H1 (cell line): ENCODE data around the gene PLCL1. TPM values are rescaled to one million over a fixed set of nuclear protein-coding genes. Genes with fewer than 3 reads are reported as not detected.

Source experiments
- CTCF ChIA-PET: fragments of 300-600 bp; sonication (Branson Sonifier 250); formaldehyde crosslinking; loops from one replicate; lab custom pipeline; 2021; ENCODE audit not compliant: partially characterized antibody; lab: Charles Lee
- POLR2A ChIA-PET: fragments of 300-600 bp; sonication (Branson Sonifier 250); formaldehyde crosslinking; loops from one replicate; lab custom pipeline; 2021; ENCODE audit warnings: inconsistent platforms; ENCODE audit not compliant: partially characterized antibody; lab: Charles Lee
- DNase-seq, 2 experiments: peaks; one replicate each; pipeline versions ENCODE4 v3.0.0 to v3.0.0-alpha.2; 2010 to 2022; ENCODE audit warnings: low spot score in 2 of 2, low read depth in 1 of 2, mixed read lengths in 1 of 2
- FAIRE-seq: peaks from 2 replicates; lab custom pipeline; 2011; peaks lifted over from hg19 to GRCh38; lab: Jason Lieb, UNC
- H2AFZ ChIP-seq: 2 replicates; pipeline ENCODE4 v1.8.1; 2012; ENCODE audit warnings: low read length, inconsistent platforms
- H2AK5ac ChIP-seq: 2 replicates; pipeline ENCODE4 v1.6.1; 2013; ENCODE audit warnings: low read depth, low read length
- H2BK120ac ChIP-seq: replicated peaks from 2 replicates; pipeline ENCODE3; 2013; ENCODE audit warnings: low read depth, low read length, inconsistent platforms
- H2BK12ac ChIP-seq: 2 replicates; pipeline ENCODE4 v1.6.1; 2013; ENCODE audit warnings: low read depth, low read length
- H2BK15ac ChIP-seq: 2 replicates; pipeline ENCODE4 v1.6.1; 2013; ENCODE audit warnings: low read length
- H2BK20ac ChIP-seq: 2 replicates; pipeline ENCODE4 v1.6.1; 2013; ENCODE audit warnings: low read length
- H2BK5ac ChIP-seq: 2 replicates; pipeline ENCODE4 v1.6.1; 2013; ENCODE audit warnings: low read depth, low read length
- H3K14ac ChIP-seq: 2 replicates; pipeline ENCODE4 v1.6.1; 2013; ENCODE audit warnings: inconsistent platforms; ENCODE audit not compliant: insufficient read length
- H3K18ac ChIP-seq: 2 replicates; pipeline ENCODE4 v1.6.1; 2013; ENCODE audit warnings: low read length; ENCODE audit errors: extremely low read depth
- H3K23ac ChIP-seq: 2 replicates; pipeline ENCODE4 v1.6.1; 2013; ENCODE audit warnings: inconsistent platforms; ENCODE audit not compliant: insufficient read length
- H3K23me2 ChIP-seq: 2 replicates; pipeline ENCODE4 v1.6.1; 2013; ENCODE audit warnings: low read depth, low read length
- H3K27ac ChIP-seq: 2 replicates; pipeline ENCODE4 v1.6.1; 2011; ENCODE audit warnings: low read depth, low read length, inconsistent platforms
- H3K27me3 ChIP-seq, 4 experiments: replicated peaks in 1 of 4; 1 replicate in 1 of 4; 2 replicates in 3 of 4; pipeline versions ENCODE4 v1.6.1 to v1.8.1; 2011 to 2013; ENCODE audit warnings: low read length in 3 of 4, mild to moderate bottlenecking in 3 of 4, inconsistent platforms in 2 of 4, mixed read lengths in 2 of 4, moderate library complexity in 1 of 4; ENCODE audit not compliant: control insufficient read depth in 3 of 4, insufficient read depth in 3 of 4; ENCODE audit errors: extremely low read depth in 1 of 4
- H3K36me3 ChIP-seq, 4 experiments: 2 replicates each; pipeline versions ENCODE4 v1.6.1 to v1.8.1; 2011 to 2013; ENCODE audit warnings: mild to moderate bottlenecking in 4 of 4, low read length in 3 of 4, moderate library complexity in 2 of 4, control low read depth in 1 of 4, inconsistent platforms in 1 of 4; ENCODE audit not compliant: insufficient read depth in 4 of 4, control insufficient read depth in 2 of 4
- H3K4ac ChIP-seq: replicated peaks from 2 replicates; pipeline ENCODE3; 2013; ENCODE audit warnings: low read length, low read depth, mixed read lengths, inconsistent platforms; ENCODE audit not compliant: insufficient read length
- H3K4me1 ChIP-seq, 4 experiments: replicated peaks in 1 of 4; 1 replicate in 1 of 4; 2 replicates in 3 of 4; pipeline versions ENCODE4 v1.6.1 to v1.8.1; 2011 to 2013; ENCODE audit warnings: low read length in 3 of 4, inconsistent platforms in 2 of 4, mixed read lengths in 1 of 4; ENCODE audit not compliant: insufficient read depth in 4 of 4, control insufficient read depth in 3 of 4
- H3K4me2 ChIP-seq, 2 experiments: 2 replicates each; pipeline versions ENCODE4 v1.6.1 to v1.8.1; 2011 to 2013; ENCODE audit warnings: low read depth in 2 of 2, low read length in 2 of 2, control low read depth in 1 of 2, inconsistent platforms in 1 of 2, mild to moderate bottlenecking in 1 of 2; ENCODE audit not compliant: insufficient read depth in 1 of 2
- H3K4me3 ChIP-seq, 4 experiments: fragments of 200-600, 300-600 bp in 1 of 4; sonication (generic), shearing (Covaris generic), sonication (Bioruptor Twin) in 1 of 4; 2 replicates each; pipeline versions ENCODE4 v1.5.1 to v1.8.1; 2011 to 2016; ENCODE audit warnings: low read length in 4 of 4, low read depth in 3 of 4, control low read depth in 2 of 4, inconsistent platforms in 2 of 4, mild to moderate bottlenecking in 2 of 4, mixed read lengths in 1 of 4, moderate library complexity in 1 of 4; ENCODE audit not compliant: insufficient read depth in 2 of 4; ENCODE audit errors: extremely low read depth in 1 of 4
- H3K56ac ChIP-seq: replicated peaks from 2 replicates; pipeline ENCODE3; 2013; ENCODE audit warnings: low read depth, mild to moderate bottlenecking, mixed read lengths, low read length, inconsistent platforms; ENCODE audit not compliant: insufficient read length
- H3K79me1 ChIP-seq: 2 replicates; pipeline ENCODE4 v1.6.1; 2013; ENCODE audit warnings: low read depth, low read length, control low read depth
- H3K79me2 ChIP-seq, 2 experiments: 2 replicates each; pipeline versions ENCODE4 v1.6.1 to v1.8.1; 2012 to 2013; ENCODE audit warnings: low read length in 2 of 2, mild to moderate bottlenecking in 2 of 2, inconsistent platforms in 1 of 2; ENCODE audit not compliant: insufficient read depth in 2 of 2, control insufficient read depth in 1 of 2
- H3K9ac ChIP-seq, 4 experiments: replicated peaks in 1 of 4; 1 replicate in 1 of 4; 2 replicates in 3 of 4; pipeline versions ENCODE4 v1.6.1 to v1.8.1; 2011 to 2013; ENCODE audit warnings: low read depth in 3 of 4, low read length in 3 of 4, control low read depth in 2 of 4, mild to moderate bottlenecking in 2 of 4, moderate library complexity in 2 of 4, inconsistent platforms in 1 of 4; ENCODE audit errors: extremely low read depth in 1 of 4
- H3K9me3 ChIP-seq, 2 experiments: 2 replicates each; pipeline versions ENCODE4 v1.6.1 to v1.8.1; 2012 to 2013; ENCODE audit warnings: mild to moderate bottlenecking in 2 of 2, moderate library complexity in 2 of 2, control low read depth in 1 of 2, inconsistent platforms in 1 of 2, low read depth in 1 of 2, low read length in 1 of 2, mixed read lengths in 1 of 2; ENCODE audit not compliant: insufficient read depth in 2 of 2
- H4K20me1 ChIP-seq, 2 experiments: replicated peaks in 1 of 2; 2 replicates each; pipeline versions ENCODE3 to v1.8.1; 2011 to 2013; ENCODE audit warnings: inconsistent platforms in 2 of 2, low read length in 2 of 2, mild to moderate bottlenecking in 1 of 2; ENCODE audit not compliant: insufficient read depth in 2 of 2, control insufficient read depth in 1 of 2
- H4K5ac ChIP-seq: 2 replicates; pipeline ENCODE4 v1.6.1; 2013; ENCODE audit warnings: low read length, low read depth, mixed read lengths, inconsistent platforms; ENCODE audit not compliant: insufficient read length
- H4K8ac ChIP-seq: 2 replicates; pipeline ENCODE4 v1.8.0; 2013; ENCODE audit warnings: mild to moderate bottlenecking, moderate library complexity, low read length, inconsistent platforms; ENCODE audit not compliant: insufficient read depth; ENCODE audit errors: extremely low read depth
- H4K91ac ChIP-seq: replicated peaks from 2 replicates; pipeline ENCODE3; 2013; ENCODE audit warnings: low read length, mixed read lengths, inconsistent platforms; ENCODE audit not compliant: insufficient read length
- ASH2L ChIP-seq: fragments of 200-600, 300-600 bp; sonication (generic); IDR thresholded peaks from one replicate; pipeline ENCODE4 v1.7.1; 2017; ENCODE audit warnings: low read length
- BRCA1 ChIP-seq: IDR thresholded peaks from 2 replicates; pipeline ENCODE4 v1.6.1; 2012; ENCODE audit warnings: low read depth, low read length, improper control_type of control experiment
- CTBP2 ChIP-seq: IDR thresholded peaks from 2 replicates; pipeline ENCODE4 v1.7.0; 2011; ENCODE audit warnings: borderline replicate concordance, mild to moderate bottlenecking, moderate library complexity, mixed read lengths, low read length; ENCODE audit not compliant: insufficient read depth, insufficient read length
- EGR1 ChIP-seq: IDR thresholded peaks from 2 replicates; pipeline ENCODE4 v1.6.1; 2011; ENCODE audit warnings: low read depth, low read length, borderline replicate concordance
- HDAC6 ChIP-seq: IDR thresholded peaks from one replicate; pipeline ENCODE4 v1.7.1; 2012; ENCODE audit warnings: low read depth, mild to moderate bottlenecking, inconsistent platforms, low read length, moderate library complexity
- NANOG ChIP-seq: IDR thresholded peaks from 2 replicates; pipeline ENCODE4 v1.6.1; 2011; ENCODE audit warnings: low read length, low read depth, mild to moderate bottlenecking, inconsistent platforms; ENCODE audit not compliant: insufficient read depth, poor library complexity, severe bottlenecking
- POLR2AphosphoS5 ChIP-seq: IDR thresholded peaks from 2 replicates; pipeline ENCODE4 v1.6.1; 2011; ENCODE audit warnings: low read depth, low read length
- SIX5 ChIP-seq: IDR thresholded peaks from 2 replicates; pipeline ENCODE4 v1.6.1; 2011; ENCODE audit warnings: mild to moderate bottlenecking, low read depth, low read length
- SP1 ChIP-seq: IDR thresholded peaks from 2 replicates; pipeline ENCODE4 v1.6.1; 2011; ENCODE audit warnings: low read depth, low read length
- TAF1 ChIP-seq: IDR thresholded peaks from 2 replicates; pipeline ENCODE4 v1.6.1; 2011; ENCODE audit warnings: mild to moderate bottlenecking, low read depth, low read length
- TCF12 ChIP-seq: IDR thresholded peaks from 2 replicates; pipeline ENCODE4 v1.6.1; 2011; ENCODE audit warnings: low read depth, mild to moderate bottlenecking, low read length
- WGBS, 2 experiments: shearing (Covaris generic) in 1 of 2; methylation state at CpG; one replicate each; pipeline versions ENCODE4 v1.1.6 to v1.1.7; 2013 to 2015; ENCODE audit warnings: low lambda C conversion rate in 2 of 2, mixed read lengths in 2 of 2, inconsistent platforms in 1 of 2, low coverage in 1 of 2, missing lambda C conversion rate in 1 of 2; ENCODE audit not compliant: insufficient replicate concordance in 2 of 2, insufficient coverage in 1 of 2, insufficient read length in 1 of 2; ENCODE audit errors: extremely low coverage in 1 of 2, missing lambda C conversion rate in 1 of 2; 5-methylcytosine and 5-hydroxymethylcytosine counted together
- polyA plus RNA-seq, 7 experiments: library from polyadenylated mRNA; depleted of rRNA in 3 of 7; stranded (reverse) in 5 of 7; unstranded in 2 of 7; fragments of >200 nt in 5 of 7; fragments of 200-250 nt in 2 of 7; gene quantifications; 1 replicate in 5 of 7; 2 replicates in 1 of 7; 4 replicates in 1 of 7; pipeline versions ENCODE4 v1.2.1 to v1.2.3, GENCODE V29; 2011 to 2013; ENCODE audit warnings: missing spikeins in 2 of 7, mixed read lengths in 2 of 7
- total RNA-seq: library from RNA; stranded (reverse); fragmentation: NEBNext Ultra II Directional; extraction: Animal tissue kit (Norgen Biotek cat#: 25700); gene quantifications from 2 replicates; pipeline ENCODE4 v1.2.1, GENCODE V29; 2021
- TF ChIP-seq, protein P1 (sequence below): IDR thresholded peaks from 2 replicates; pipeline ENCODE4 v1.6.1; 2012; ENCODE audit warnings: inconsistent platforms
- TF ChIP-seq, protein P2 (sequence below): IDR thresholded peaks from 2 replicates; pipeline ENCODE4 v1.6.1; 2012; ENCODE audit warnings: low read length, inconsistent platforms

PLCL1 gene
- total and polyA plus RNA-seq, 2 of the 8 experiments (the other 6 are each of a cell fraction or from before 2014, with no cell fraction given) = not detected

DNA sequence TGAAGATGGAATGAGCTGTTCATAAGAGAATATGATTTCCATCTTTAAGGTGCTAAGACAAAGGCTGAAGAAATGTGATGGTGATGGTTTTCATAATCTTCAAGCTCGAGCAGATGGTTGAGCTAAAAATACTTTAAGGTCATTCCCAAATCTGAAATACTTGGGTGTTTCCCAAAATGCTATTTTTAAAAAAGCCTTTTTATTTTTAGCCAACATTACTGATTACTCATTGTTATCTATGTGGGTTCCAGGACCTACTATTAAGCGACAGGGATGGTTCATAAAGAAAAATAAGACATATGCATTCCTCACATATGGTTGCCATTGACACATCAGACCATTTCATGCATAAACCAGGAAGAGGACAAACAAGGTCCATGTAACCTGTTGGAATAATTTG lies 298.5 kb downstream of the PLCL1 start:
- Histone ChIP-seq H3K36me3 (no peaks in the 10 kb centered on the region), H2BK5ac (no peak overlapping the region), H3K27me3 (no peaks in the 10 kb centered on the region), H3K4ac (no peak overlapping the region), H3K23me2 (no peaks in the 10 kb centered on the region), H3K18ac (no peak overlapping the region), H4K91ac (no peak overlapping the region), H3K14ac (no peak overlapping the region), H3K9ac (no peak overlapping the region), H2AFZ (no peak overlapping the region), H3K4me3 (no peak overlapping the region), H3K27ac (no peak overlapping the region), H2BK12ac (no peak overlapping the region), H3K9me3 (no peaks in the 10 kb centered on the region), H4K20me1 (peaks cover 0 to 2% of the 10 kb centered on the region in 2 experiments), H3K79me1 (no peaks in the 10 kb centered on the region), H3K56ac (no peak overlapping the region), H3K4me1 (no peaks in the 10 kb centered on the region), H2BK20ac (no peak overlapping the region), H2AK5ac (no peak overlapping the region), H3K4me2 (no peak overlapping the region), H4K5ac (no peak overlapping the region), H2BK120ac (no peak overlapping the region), H4K8ac (no peak overlapping the region), H3K23ac (no peak overlapping the region), H3K79me2 (no peaks in the 10 kb centered on the region), H2BK15ac (no peak overlapping the region)
- POLR2A ChIA-PET = no interaction called here
- 89% methylated on average over 2 of the region's 2 CpGs; no CpG with 5 or more reads in 1 of the 2 experiments for WGBS, 2 experiments
- DNase-seq (no peak), FAIRE-seq (no peak)
- CTCF ChIA-PET = interaction anchor here (0.7 to 1.6 kb wide), 6 partner anchors 12 to 289 kb away, joined by 3 to 5 read pairs (median 3); no protein-coding TSS in a partner anchor
- TF ChIP-seq, protein P1, sequence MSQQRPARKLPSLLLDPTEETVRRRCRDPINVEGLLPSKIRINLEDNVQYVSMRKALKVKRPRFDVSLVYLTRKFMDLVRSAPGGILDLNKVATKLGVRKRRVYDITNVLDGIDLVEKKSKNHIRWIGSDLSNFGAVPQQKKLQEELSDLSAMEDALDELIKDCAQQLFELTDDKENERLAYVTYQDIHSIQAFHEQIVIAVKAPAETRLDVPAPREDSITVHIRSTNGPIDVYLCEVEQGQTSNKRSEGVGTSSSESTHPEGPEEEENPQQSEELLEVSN = no peak
- TF ChIP-seq ASH2L = no peak
- no peak for TF ChIP-seq TCF12
- no peak for TF ChIP-seq HDAC6
- TF ChIP-seq POLR2AphosphoS5 = no peak
- no peak for TF ChIP-seq SIX5
- TF ChIP-seq SP1 = no peak
- TF ChIP-seq NANOG = no peak
- TF ChIP-seq BRCA1 = no peak
- no peak for TF ChIP-seq EGR1
- no peak for TF ChIP-seq TAF1
- TF ChIP-seq CTBP2 = no peak
- TF ChIP-seq, protein P2, sequence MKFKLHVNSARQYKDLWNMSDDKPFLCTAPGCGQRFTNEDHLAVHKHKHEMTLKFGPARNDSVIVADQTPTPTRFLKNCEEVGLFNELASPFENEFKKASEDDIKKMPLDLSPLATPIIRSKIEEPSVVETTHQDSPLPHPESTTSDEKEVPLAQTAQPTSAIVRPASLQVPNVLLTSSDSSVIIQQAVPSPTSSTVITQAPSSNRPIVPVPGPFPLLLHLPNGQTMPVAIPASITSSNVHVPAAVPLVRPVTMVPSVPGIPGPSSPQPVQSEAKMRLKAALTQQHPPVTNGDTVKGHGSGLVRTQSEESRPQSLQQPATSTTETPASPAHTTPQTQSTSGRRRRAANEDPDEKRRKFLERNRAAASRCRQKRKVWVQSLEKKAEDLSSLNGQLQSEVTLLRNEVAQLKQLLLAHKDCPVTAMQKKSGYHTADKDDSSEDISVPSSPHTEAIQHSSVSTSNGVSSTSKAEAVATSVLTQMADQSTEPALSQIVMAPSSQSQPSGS = no peak
